Endometrium (tissue), 2 donors: Measurements from ENCODE around the gene KRT36.

Experiments used
- FAIRE-seq: peaks from 2 replicates; lab custom pipeline; 2012; peaks lifted over from hg19 to GRCh38; lab: Jason Lieb, UNC
- donor health status: control.
- donor health status: control.

Gene KRT36

DNA sequence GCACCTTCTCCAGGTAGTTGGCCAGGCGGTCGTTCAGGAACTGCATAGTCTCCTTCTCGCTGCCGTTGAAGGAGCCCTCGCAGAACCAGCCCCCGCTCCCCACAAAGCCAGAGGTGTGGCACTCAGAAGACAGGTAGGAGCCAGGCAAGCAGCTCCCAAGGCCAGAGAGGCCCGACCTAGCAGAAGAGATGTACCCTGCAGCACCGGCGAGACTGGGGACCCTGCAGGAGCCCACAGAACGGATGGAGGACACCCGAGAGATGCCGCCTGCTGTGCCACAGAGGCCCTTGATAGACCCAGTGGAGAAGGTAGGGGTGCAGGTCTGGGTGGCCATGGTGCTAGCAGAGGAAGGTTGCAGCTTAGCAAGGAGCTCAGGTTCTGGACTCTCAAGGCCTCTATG is at the start of gene KRT36:
KRT36 (minus strand) TSS at position 380 of the 400 bp plus-strand sequence; CDS start at position 334, 46 bp downstream.
- no peak for FAIRE-seq

DNA sequence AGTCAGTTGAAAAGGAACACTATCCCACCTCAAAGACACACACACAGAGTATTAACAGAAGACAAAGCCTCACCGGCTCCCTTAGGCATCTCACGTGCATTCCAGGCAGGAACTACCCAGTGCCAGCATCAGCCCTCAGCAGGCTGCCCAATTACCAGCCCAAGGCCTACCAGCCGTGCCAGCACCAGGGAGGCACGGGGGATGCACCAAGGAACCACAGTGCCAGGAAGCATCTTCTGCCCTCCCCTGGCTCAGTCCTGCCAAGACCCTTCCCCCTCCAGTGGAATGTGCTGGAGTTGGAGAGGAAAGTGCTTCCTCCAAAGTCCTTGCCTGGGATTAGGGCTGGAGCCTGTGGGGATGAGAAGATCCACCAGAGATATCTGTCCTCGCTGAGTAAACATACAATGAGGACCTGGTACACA is 49.4 kb upstream of the KRT36 start:
- FAIRE-seq, result no peak

- FAIRE-seq, result no peak
Measured at GRCh38 chr17:41538565-41538991, 48.9 kb upstream of the KRT36 start.

DNA sequence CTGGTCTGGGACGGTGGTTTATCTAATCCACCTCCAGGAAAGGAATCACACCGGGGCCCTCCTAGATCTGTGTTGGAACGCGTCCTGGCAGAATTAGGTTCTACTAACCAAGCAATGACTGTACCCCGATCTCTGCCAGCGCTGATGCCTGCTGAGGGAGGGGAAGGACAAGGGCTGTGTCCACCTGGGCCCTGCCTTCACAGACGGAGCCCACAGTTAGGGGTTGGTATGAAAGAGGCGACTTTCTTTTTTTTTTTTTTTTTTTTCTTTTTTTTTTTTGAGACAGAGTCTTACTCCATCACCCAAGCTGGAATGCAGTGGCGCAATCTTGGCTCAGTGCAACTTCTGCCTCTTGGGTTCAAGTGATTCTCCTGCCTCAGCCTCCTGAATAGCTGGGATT is 48.3 kb upstream of the KRT36 start:
- FAIRE-seq, result no peak

DNA sequence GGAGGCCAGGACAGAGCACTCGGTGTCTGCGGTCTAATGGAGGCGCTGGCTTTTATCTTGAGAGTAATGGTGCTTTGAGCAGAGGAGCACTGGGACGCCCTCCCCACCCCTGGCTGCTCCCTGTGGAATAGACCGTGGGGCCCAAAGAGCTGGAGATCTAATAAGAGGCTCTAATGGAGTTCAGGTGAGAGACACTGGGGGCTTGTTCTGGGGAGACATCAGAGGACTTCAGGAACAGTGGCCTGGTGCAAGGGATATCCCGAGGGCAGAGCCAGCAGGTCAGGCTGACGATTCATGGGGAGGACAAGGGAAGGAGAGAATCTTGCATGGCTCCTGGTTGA is 47.9 kb upstream of the KRT36 start:
- no peak for FAIRE-seq

GRCh38 chr17:41536741-41537613 is 47.3 kb upstream of the KRT36 start:
- no peak for FAIRE-seq

DNA sequence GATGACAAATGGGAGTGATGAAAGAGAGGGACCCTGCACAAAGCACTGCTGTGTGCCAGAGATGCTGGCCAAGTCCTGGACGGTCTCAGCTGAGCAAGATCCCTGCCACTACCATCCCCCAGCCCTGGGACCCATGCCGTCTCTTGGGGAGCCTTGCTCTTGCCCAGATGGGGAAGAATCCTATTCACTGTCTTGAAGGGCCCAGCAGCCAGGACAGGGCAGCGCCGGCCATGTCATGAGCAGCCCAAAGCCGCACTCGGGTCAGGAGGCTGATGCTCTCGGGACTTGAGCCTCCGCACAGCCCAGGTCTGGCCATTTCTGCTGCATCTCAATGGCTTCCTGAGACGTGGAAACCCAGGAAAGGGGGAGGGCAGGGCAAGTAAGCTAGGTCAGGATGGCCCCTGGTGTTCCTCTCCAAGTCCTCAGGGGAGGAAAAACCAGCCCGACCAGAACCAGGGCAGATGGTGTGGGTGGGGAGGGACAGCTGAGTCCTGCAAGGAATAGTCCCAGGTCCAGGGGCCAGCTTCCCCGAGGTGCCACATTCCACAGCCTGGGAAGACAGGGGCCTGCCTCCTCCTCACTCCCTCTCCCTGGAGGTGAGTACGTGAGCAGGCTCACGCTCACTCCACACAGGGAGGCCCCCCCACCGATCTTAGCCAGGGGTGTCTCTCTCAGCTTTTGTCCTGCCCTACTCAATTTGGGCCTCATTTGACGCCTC is 46.2 kb upstream of the KRT36 start:
- no peak for FAIRE-seq

DNA sequence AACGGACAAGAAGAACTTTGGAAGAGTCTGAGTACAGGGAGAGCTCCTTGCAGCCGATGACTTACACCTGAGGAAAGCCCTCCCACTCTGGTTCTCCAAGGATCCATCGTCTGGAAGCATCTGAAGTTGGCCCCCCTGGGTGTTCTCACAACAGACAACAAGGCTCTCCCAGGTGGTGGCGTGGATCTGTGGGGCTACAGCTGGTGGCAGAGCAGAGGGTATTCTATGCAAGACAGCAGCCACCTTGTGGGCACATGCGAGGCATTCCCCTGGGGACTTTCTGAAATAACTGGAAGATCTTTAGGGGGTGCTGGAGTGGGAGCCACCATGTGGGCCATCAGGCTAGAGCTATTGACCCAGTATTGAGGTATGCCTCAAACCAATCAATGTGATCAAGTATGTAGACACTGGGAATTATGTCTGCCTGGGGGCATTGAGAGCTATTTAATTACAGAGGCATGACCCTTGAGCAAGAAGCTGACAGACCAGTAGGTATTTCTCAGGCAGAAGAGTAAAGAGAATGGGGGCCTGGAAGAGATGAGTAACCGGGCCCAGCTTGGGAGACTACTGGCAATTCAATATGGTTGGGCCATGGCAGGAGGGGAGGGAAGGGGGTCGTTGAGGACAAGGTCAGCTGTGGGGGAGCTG is 45.3 kb upstream of the KRT36 start:
- no peak for FAIRE-seq

DNA sequence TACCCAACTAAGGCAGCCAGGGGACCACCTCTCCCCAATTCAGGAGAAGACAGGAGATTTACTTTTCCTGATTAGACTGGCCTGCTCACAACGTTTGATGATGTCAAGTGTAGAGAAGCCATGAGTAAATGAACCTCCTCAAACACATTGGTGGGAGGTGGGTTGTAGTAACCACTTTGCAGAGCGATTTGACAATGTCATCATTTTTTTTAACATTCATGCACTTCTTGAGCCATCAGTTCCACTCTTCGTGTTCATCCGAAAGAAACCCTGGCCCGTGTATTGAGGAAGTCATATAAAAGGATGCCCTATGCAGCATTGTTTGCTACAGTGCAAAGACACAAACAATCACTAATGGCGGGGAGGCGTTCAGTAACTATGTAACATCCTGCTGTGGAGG is 43.9 kb upstream of the KRT36 start:
- FAIRE-seq, result no peak

GRCh38 chr17:41532947-41533570 is 43.3 kb upstream of the KRT36 start:
- FAIRE-seq, result no peak

DNA sequence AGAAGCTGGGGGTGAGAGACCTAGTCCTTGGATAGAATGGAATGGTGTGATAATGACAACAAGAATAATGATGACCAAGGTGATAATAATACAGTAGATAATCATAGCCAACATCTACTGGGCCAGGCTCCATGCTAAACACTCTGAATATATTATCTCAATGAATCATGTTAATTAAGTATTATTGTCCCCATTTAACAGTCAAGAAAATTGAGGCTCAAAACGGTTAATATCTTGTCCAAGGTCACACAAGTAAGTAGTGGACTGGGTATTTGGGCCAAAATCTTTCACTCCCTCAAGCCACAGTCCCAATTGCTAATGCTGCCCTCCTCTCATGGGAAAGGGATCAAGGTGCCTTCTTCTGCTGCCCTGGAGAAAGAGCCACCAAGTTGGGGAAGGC is 42.3 kb upstream of the KRT36 start:
- FAIRE-seq, result no peak

DNA sequence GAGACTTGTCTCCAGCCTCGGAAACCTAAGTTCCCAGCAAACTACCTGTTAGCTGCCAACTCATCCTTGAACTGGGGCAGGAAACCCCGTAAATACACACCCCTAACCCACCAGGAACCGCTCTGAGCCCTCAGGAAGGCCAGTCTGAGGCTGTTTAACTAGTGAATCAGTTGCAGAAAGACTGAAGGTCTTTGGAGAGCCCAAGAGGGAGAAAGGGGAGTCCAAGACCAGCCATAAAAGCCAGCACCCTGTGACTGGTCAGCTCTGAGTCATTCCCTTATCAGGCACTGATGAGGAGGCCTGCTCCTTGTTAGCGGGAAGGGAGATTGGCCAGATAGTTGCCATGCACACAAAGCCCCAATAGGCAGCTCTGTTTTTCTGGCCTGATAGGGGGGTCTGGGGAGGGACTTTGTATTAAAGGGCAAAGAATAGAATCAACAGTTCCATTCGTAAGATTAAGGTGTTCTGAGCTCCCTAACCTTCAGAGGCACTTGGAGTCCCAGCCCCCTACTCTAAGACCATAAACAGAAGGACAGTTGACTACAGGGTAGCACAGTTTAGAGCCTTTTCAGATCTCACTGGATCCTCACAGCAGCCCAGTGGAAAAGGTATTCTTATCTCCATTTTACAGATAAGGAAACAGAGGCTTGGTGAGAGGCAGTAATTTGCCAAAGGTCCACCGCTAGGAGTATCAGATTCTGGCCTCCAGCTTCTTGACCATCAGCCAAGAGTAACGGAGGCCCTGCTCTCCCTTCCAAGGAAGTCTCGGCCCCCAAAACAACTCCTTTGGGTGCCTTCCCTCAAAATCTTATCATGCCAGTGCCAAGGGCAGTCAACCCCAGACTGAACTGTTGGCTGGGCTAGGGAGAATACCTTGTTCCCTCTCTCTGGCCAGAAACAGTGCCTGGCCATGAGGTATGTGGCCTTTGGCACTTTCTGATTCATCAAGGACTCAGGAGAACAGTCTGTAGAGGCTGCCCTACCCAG is 40.6 kb upstream of the KRT36 start:
- no peak for FAIRE-seq

GRCh38 chr17:41529491-41529915 is 39.8 kb upstream of the KRT36 start:
- no peak for FAIRE-seq

GRCh38 chr17:41528959-41529353 is 39.2 kb upstream of the KRT36 start:
- no peak for FAIRE-seq

- FAIRE-seq, result no peak
Measured at GRCh38 chr17:41527063-41528023, 37.6 kb upstream of the KRT36 start.

- FAIRE-seq, result no peak
Measured at GRCh38 chr17:41524261-41524660, 34.6 kb upstream of the KRT36 start.

DNA sequence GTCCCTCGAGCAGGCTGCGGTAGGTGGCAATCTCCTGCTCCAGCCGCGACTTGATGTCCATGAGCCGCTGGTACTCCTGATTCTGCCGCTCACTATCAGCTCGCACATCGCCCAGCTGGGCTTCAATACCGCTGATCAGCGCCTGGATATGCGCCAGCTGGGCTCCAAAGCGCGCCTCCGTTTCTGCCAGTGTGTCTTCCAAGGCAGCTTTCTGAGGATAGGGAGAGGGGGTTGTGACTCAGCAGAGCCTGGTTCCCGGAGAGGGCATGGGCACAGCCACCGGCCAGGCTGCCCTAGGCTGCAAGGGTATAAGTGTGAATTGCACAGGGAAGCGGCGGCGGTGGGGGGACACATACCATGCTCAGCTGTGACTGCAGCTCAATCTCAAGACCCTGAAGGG is 34.1 kb upstream of the KRT36 start:
- no peak for FAIRE-seq

GRCh38 chr17:41523225-41523593 is 33.5 kb upstream of the KRT36 start:
- FAIRE-seq, result no peak

- FAIRE-seq, result no peak
Measured at GRCh38 chr17:41522301-41523224, 32.9 kb upstream of the KRT36 start.
